Stomach (tissue), 9 donors: ENCODE results near the gene SLITRK2. TPM values are rescaled to one million over a fixed set of nuclear protein-coding genes. Genes with fewer than 3 reads are reported as not detected.
A peak's percentile ranks its signal among the peaks of the same experiment; 100 is the strongest.

Experiments
- DNase-seq, 2 donors: peaks; one replicate each; pipeline versions ENCODE4 v3.0.0 to v3.0.0-alpha.2; 2013 to 2019
- H3K27ac ChIP-seq, 5 donors: fragments of 200-600 bp in 4 of 5; sonication (generic) in 4 of 5; one replicate each; pipeline ENCODE4 v1.5.1; 2013 to 2019; ENCODE audit warnings: mild to moderate bottlenecking in 1 of 5, moderate library complexity in 1 of 5
- H3K27me3 ChIP-seq, 3 donors: fragments of 200-600 bp; sonication (generic); one replicate each; pipeline ENCODE4 v1.5.1; 2017 to 2019; ENCODE audit warnings: mixed run types in 1 of 3
- H3K36me3 ChIP-seq, 4 donors: fragments of 200-600 bp; sonication (generic); 1 replicate in 3 of 4; 2 replicates in 1 of 4; pipeline ENCODE4 v1.5.1; 2016 to 2019
- H3K4me1 ChIP-seq, 4 donors: fragments of 200-600 bp; sonication (generic); one replicate each; pipeline ENCODE4 v1.5.1; 2016 to 2019
- H3K4me3 ChIP-seq, 4 donors: fragments of 200-600 bp; sonication (generic) in 3 of 4; one replicate each; pipeline ENCODE4 v1.5.1; 2016 to 2019; ENCODE audit warnings: mild to moderate bottlenecking in 1 of 4
- H3K9me3 ChIP-seq, 4 donors: fragments of 200-600 bp; sonication (generic); one replicate each; pipeline ENCODE4 v1.5.1; 2016 to 2019
- EP300 ChIP-seq: sonication (generic); formaldehyde crosslinking; IDR thresholded peaks from one replicate; pipeline ENCODE4 v1.6.1; 2017; ENCODE audit warnings: antibody characterized with exemption
- POLR2A ChIP-seq, 4 donors: fragments of 450-650 bp; IDR thresholded peaks; one replicate each; pipeline ENCODE4 v1.6.1; 2016; ENCODE audit warnings: antibody characterized with exemption in 4 of 4, control low read depth in 2 of 4, mild to moderate bottlenecking in 1 of 4, moderate library complexity in 1 of 4
- POLR2AphosphoS5 ChIP-seq, 3 donors: sonication (generic); formaldehyde crosslinking; IDR thresholded peaks; one replicate each; pipeline ENCODE4 v1.6.1; 2016; ENCODE audit warnings: antibody characterized with exemption in 3 of 3
- WGBS, 5 donors: extraction: QIAGEN DNeasy Blood & Tissue Kit in 3 of 5; methylation state at CpG; one replicate each; pipeline versions ENCODE4 v1.1.5 to v1.1.7; 2013 to 2018; 5-methylcytosine and 5-hydroxymethylcytosine counted together
- intact Hi-C: fragments of 100-400 bp; cut with DNase I; formaldehyde crosslinking; loops from one replicate; pipeline ENCODE4 v1.15.1; 2023; ENCODE audit warnings: low total_unique reads
- polyA plus RNA-seq, 3 donors: library from polyadenylated mRNA; stranded (reverse); fragments of 200-250 nt; gene quantifications; one replicate each; pipeline ENCODE4 v1.2.3, GENCODE V29; 2013
- total RNA-seq, 5 donors: library from RNA; depleted of rRNA; stranded (reverse); fragments of >200 nt; gene quantifications; one replicate each; pipeline versions ENCODE4 v1.1.0 to v1.2.3, GENCODE V29; 2014 to 2016
- TF ChIP-seq, protein P1 (sequence below), 7 experiments: fragments of 450-650 bp in 4 of 7; fragments of 200-600 bp in 3 of 7; sonication (generic) in 3 of 7; IDR thresholded peaks; one replicate each; pipeline ENCODE4 v1.5.1; 2016 to 2019; ENCODE audit warnings: antibody characterized with exemption in 7 of 7, control low read depth in 2 of 7, mild to moderate bottlenecking in 1 of 7
- donor health status: healthy with polysubstance abuse.
- donor health status: Bipolar disorder and iron deficiency.
- donor health status: healthy.

SLITRK2 gene
- total and polyA plus RNA-seq, 8 donors = under 0.01 to 3.5 (median 0.33) TPM; not detected in 4

GRCh38 chrX:145820825-145821224, 3.2 kb downstream of the SLITRK2 start:
- intact Hi-C loops = no loop called here
- Histone ChIP-seq H3K4me3 (no peak overlapping the region), H3K27me3 (peaks cover 0 to 61% (median 30%) of the 10 kb centered on the region in 3 donors), H3K9me3 (peaks cover 0 to 8% (median 2%) of the 10 kb centered on the region in 4 donors), H3K4me1 (peaks cover 0 to 25% (median 13%) of the 10 kb centered on the region in 4 donors), H3K27ac (no peak overlapping the region), H3K36me3 (no peaks in the 10 kb centered on the region)
- no peak for DNase-seq
- WGBS, 5 donors = 20 to 88% (median 44%) methylated on average over 1 of the region's 1 CpG; no CpG with 5 or more reads in 1 of the 5 donors
- no peak for TF ChIP-seq POLR2AphosphoS5 (IDR thresholded peaks at IDR 0.05)
- TF ChIP-seq POLR2A (IDR thresholded peaks at IDR 0.05) = no peak
- TF ChIP-seq, protein P1, sequence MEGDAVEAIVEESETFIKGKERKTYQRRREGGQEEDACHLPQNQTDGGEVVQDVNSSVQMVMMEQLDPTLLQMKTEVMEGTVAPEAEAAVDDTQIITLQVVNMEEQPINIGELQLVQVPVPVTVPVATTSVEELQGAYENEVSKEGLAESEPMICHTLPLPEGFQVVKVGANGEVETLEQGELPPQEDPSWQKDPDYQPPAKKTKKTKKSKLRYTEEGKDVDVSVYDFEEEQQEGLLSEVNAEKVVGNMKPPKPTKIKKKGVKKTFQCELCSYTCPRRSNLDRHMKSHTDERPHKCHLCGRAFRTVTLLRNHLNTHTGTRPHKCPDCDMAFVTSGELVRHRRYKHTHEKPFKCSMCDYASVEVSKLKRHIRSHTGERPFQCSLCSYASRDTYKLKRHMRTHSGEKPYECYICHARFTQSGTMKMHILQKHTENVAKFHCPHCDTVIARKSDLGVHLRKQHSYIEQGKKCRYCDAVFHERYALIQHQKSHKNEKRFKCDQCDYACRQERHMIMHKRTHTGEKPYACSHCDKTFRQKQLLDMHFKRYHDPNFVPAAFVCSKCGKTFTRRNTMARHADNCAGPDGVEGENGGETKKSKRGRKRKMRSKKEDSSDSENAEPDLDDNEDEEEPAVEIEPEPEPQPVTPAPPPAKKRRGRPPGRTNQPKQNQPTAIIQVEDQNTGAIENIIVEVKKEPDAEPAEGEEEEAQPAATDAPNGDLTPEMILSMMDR (IDR thresholded peaks at IDR 0.05) = no peak
- TF ChIP-seq EP300 = no peak

- Histone ChIP-seq H3K27ac (no peak overlapping the region), H3K9me3 (peaks cover 0 to 8% (median 2%) of the 10 kb centered on the region in 4 donors), H3K4me1 (peaks cover 0 to 25% (median 13%) of the 10 kb centered on the region in 4 donors), H3K36me3 (no peaks in the 10 kb centered on the region), H3K27me3 (peaks cover 0 to 61% (median 30%) of the 10 kb centered on the region in 3 donors), H3K4me3 (no peak overlapping the region)
- intact Hi-C loops = no loop called here
- 3 to 33% (median 20%) methylated on average over 20 to 29 of the region's 30 CpGs for WGBS, 5 donors
- TF ChIP-seq POLR2A (IDR thresholded peaks at IDR 0.05) (no peak), EP300 (no peak), POLR2AphosphoS5 (IDR thresholded peaks at IDR 0.05) (no peak)
- TF ChIP-seq, protein P1 (IDR thresholded peaks at IDR 0.05) = no peak
- DNase-seq = peak in 1 of 2 donors; percentile 62
These were observed 3.8 kb downstream of the SLITRK2 start for GRCh38 chrX:145821291-145821897.

GRCh38 chrX:145821898-145822571, 4.4 kb downstream of the SLITRK2 start:
- Histone ChIP-seq H3K4me1 (peaks cover 0 to 22% (median 13%) of the 10 kb centered on the region in 4 donors), H3K36me3 (no peaks in the 10 kb centered on the region), H3K27ac (no peak overlapping the region), H3K27me3 (peaks cover 0 to 55% (median 30%) of the 10 kb centered on the region in 3 donors), H3K9me3 (peaks cover 0 to 8% (median 2%) of the 10 kb centered on the region in 4 donors), H3K4me3 (no peak overlapping the region)
- intact Hi-C loops = no loop called here
- 22 to 42% (median 23%) methylated on average over 26 to 33 of the region's 33 CpGs for WGBS, 5 donors
- TF ChIP-seq, protein P1 (IDR thresholded peaks at IDR 0.05) = no peak
- TF ChIP-seq EP300 (no peak), POLR2AphosphoS5 (IDR thresholded peaks at IDR 0.05) (no peak), POLR2A (IDR thresholded peaks at IDR 0.05) (no peak)
- DNase-seq = no peak

DNA sequence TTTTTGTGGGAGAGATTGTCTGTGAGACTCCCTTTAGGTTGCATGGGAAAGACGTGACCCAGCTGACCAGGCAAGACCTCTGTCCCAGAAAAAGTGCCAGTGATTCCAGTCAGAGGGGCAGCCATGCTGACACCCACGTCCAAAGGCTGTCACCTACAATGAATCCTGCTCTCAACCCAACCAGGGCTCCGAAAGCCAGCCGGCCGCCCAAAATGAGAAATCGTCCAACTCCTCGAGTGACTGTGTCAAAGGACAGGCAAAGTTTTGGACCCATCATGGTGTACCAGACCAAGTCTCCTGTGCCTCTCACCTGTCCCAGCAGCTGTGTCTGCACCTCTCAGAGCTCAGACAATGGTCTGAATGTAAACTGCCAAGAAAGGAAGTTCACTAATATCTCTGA, 5.5 kb downstream of the SLITRK2 start:
- no peak for TF ChIP-seq EP300
- no peak for TF ChIP-seq POLR2A (IDR thresholded peaks at IDR 0.05)
- TF ChIP-seq, protein P1 (IDR thresholded peaks at IDR 0.05) = no peak
- TF ChIP-seq POLR2AphosphoS5 (IDR thresholded peaks at IDR 0.05) = no peak
- peaks cover 0 to 45% (median 26%) of the 10 kb centered on the region in 3 donors for H3K27me3 ChIP-seq

More for the DNA sequence above, 5.5 kb downstream of the SLITRK2 start:
- Histone ChIP-seq H3K4me3 (no peak overlapping the region), H3K4me1 (peaks cover 0 to 13% (median 5%) of the 10 kb centered on the region in 4 donors), H3K36me3 (no peaks in the 10 kb centered on the region), H3K27ac (no peak overlapping the region), H3K9me3 (peaks cover 0 to 4% (median 2%) of the 10 kb centered on the region in 4 donors)
- DNase-seq = no peak
- intact Hi-C loops = no loop called here
- 79 to 90% (median 87%) methylated on average over 7 of the region's 7 CpGs for WGBS, 5 donors
